Panc1 (cell line): ENCODE measurements around the gene CAMK1D.

Source experiments
- CTCF ChIP-seq: fragments of 450-650 bp; IDR thresholded peaks from 2 replicates; pipeline ENCODE4 v1.5.1; 2017; ENCODE audit warnings: mild to moderate bottlenecking
- SIN3A ChIP-seq: IDR thresholded peaks from 2 replicates; pipeline ENCODE4 v1.6.1; 2012; ENCODE audit warnings: low read depth, mild to moderate bottlenecking, low read length, moderate library complexity, borderline replicate concordance; ENCODE audit not compliant: insufficient read depth
- TF ChIP-seq, protein P1 (sequence below), 2 experiments: IDR thresholded peaks; 2 replicates each; pipeline ENCODE4 v1.6.1; 2011 to 2012; ENCODE audit warnings: low read depth in 2 of 2, control low read depth in 1 of 2, low read length in 1 of 2, mild to moderate bottlenecking in 1 of 2, moderate library complexity in 1 of 2; ENCODE audit not compliant: insufficient read depth in 1 of 2

GRCh38 chr10:12634621-12634931 is 285.2 kb downstream of the CAMK1D start:
- TF ChIP-seq CTCF (no peak), SIN3A (no peak)
- TF ChIP-seq, protein P1, sequence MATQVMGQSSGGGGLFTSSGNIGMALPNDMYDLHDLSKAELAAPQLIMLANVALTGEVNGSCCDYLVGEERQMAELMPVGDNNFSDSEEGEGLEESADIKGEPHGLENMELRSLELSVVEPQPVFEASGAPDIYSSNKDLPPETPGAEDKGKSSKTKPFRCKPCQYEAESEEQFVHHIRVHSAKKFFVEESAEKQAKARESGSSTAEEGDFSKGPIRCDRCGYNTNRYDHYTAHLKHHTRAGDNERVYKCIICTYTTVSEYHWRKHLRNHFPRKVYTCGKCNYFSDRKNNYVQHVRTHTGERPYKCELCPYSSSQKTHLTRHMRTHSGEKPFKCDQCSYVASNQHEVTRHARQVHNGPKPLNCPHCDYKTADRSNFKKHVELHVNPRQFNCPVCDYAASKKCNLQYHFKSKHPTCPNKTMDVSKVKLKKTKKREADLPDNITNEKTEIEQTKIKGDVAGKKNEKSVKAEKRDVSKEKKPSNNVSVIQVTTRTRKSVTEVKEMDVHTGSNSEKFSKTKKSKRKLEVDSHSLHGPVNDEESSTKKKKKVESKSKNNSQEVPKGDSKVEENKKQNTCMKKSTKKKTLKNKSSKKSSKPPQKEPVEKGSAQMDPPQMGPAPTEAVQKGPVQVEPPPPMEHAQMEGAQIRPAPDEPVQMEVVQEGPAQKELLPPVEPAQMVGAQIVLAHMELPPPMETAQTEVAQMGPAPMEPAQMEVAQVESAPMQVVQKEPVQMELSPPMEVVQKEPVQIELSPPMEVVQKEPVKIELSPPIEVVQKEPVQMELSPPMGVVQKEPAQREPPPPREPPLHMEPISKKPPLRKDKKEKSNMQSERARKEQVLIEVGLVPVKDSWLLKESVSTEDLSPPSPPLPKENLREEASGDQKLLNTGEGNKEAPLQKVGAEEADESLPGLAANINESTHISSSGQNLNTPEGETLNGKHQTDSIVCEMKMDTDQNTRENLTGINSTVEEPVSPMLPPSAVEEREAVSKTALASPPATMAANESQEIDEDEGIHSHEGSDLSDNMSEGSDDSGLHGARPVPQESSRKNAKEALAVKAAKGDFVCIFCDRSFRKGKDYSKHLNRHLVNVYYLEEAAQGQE (IDR thresholded peaks at IDR 0.05; ENCODE audit: insufficient read depth in 1 of 2, low read depth in 2 of 2, low read length in 1 of 2), result no peak
